HG03066 (cell line): ENCODE data around the gene KAZN.

Source experiments
- ATAC-seq: cut with Tn5 transposase; IDR thresholded peaks from one replicate; pipeline ENCODE4 v1.9.1; 2021; ENCODE audit warnings: low read depth; ENCODE audit not compliant: unreplicated experiment

KAZN gene

DNA sequence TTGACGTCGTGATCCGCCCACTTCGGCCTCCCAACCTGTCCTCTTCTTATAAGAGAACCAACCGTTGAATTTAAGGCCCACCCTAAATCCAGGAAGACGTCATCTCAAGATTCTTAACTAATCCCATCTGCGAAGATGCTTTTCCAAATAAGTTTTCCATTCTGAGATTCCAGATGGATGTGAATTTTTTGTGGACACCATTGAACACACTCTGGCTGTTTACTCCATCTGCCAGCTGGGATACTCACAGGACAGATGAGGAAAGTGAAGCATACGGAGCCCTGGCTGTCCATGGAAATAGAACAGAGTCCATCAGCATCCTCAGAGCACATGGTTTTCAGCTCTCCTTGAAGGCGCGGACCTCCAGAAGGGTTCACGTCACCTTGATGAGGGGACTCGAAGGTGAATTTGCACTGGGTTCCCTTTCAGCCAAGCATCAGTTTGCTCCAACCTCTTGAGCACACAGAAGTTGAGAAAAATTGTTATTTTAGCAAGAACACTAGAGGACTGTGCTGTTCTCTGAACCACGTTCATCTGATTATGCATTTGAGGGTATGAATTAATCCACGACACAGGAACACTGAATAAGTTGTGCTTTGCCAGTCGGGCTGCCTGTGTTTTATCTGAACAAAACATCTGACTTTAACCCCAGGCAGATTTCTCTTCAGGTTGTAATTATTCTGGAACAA lies 68.6 kb downstream of the KAZN start:
- ATAC-seq, result no peak

DNA sequence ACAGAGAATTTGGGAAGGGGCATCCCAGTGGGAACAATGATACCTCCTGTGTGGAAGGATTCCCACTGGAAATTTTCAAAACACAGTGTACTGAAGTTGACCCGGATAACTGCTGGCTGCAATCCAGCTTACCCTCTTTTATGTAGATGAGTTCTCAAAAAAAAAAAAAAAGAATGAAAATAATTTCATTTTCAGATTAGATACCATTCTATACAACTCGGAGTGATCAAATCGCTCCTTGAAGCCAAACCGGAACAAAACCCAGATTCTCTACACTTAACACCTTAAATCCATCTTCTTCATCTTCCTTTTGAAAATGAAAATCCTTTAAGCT lies 69.1 kb downstream of the KAZN start:
- ATAC-seq, result no peak

DNA sequence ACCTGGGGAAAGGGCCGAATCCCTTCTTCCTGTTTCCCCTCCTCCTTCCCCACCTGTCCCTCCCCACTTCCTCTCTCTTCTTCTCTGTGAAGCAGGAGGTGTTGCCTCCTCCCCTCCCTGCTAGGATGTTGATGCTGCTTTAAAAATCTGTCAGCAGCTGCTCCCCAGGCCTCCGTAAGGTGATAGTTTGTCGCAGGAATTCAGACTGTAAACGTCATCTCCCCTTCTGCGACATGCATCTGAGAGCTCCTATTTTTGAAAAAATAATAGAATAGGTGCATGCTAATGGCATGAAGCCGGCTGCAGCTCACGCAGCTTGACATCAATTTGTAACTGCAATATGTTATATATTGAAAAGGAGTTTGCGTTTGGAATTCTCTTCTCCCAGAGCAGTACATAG lies 70.1 kb downstream of the KAZN start:
- no peak for ATAC-seq

DNA sequence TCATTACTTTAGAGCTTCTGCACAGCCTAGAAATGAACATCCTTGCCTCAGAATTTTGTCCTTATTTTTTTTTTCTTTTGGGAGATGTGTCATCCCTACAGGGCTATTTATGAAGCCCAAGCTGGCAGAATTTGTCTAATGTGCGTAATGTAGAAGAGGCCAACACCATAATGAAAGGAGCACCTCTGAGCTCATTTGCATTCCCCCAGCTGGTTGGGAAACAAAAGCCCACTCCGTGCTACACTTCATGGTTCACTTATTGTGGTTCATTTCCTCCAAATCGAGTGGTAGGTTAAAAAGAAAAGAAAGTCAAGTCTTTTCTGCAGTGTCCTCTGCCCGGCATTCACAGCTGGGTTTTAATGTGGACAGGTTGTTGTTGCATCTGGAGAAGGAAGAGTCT lies 73.5 kb downstream of the KAZN start:
- no peak for ATAC-seq

DNA sequence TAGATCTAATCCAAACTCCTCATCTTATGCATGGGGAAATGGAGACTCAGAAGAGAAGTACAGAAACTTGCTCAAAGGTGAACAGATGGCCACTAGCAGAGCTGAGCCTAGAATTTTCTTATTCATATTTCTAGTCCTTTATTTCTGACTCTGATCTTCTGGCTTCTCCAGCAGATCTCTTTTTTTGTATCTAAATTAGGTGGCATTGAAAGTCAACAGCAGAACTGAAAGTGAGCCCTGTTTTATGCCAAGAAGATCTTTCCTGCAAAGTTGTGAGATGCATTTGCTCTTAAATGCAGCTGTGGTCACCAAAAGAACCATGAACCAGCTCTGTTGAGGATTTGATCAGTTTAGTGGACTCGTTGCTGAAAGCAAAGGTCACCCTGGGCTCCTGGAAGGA lies 75.5 kb downstream of the KAZN start:
- ATAC-seq, result no peak

DNA sequence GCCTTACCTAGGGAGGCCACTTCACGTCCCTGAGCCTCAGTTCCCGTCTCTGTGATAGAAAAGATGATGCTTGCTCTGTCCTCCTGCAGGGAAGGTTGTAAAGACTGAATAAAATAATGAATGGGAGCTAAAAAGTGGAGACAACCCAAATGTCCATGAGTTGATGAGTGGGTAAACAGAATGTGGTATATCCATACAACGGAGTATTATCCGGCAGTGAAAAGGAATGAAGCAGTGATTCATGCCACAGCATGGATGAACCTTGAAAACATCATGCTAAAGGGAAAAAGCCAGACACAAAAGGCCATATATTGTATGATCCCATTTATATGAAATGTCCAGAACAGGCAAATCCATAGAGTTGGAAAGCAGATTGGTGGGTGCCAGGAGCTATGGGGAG lies 77.9 kb downstream of the KAZN start:
- ATAC-seq, result no peak

DNA sequence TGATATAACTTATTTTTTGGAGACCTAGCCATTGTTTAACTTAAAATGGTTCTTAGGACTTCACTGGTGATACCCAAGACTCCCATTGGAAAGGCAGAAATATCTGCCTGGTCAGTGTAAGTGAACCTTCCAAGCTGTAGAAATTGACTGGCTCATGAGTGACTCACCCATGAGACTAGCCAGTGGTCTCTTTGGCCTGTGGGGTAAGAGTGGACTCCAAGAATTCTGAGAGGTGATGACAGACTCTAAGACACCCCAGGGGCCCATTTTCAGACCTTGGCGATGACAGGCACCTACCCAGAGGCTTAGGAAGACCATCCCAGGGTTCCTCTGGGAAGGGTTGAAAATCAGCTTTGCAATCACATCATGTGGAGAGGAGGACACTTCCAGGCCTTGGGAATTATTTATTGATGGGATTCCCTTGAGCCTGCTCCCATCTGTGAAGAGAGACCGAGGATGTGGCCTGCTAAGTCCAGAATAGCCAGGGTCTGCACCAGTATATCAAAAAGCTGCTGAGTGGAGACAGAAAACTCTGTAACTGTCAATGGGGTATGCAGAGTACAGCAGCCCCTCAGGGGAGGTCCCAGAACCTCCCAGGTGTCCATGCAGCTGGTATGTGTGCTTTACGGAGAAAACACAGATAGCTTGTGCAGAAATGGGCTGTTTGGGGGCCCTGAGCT lies 78.9 kb downstream of the KAZN start:
- no peak for ATAC-seq

DNA sequence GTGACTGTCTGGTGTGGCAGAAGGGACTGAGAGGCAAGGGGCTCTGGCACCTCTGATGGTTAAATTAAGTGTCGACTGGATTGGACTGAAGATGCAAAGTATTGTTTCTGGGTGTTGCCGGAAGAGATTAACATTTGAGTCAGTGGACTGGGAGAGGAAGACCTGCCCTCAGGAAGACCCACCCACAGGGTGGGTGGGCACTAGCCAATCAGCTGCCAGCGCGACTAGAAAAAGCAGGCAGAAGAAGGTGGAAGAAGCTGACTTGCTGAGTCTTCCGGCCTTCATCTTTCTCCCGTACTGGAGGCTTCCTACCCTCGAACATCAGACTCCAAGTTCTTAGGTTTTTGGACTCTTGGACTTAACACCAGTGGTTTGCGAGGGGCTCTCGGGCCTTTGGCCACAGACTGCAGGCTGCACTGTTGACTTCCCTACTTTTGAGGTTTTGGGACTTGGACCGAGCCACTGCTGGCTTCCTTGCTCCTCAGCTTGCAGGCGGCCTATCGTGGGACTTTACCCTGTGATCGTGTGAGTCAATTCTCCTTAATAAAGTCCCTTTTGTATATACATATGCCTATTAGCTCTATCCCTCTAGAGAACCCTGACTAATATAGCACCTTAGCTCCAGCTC lies 79.6 kb downstream of the KAZN start:
- no peak for ATAC-seq

DNA sequence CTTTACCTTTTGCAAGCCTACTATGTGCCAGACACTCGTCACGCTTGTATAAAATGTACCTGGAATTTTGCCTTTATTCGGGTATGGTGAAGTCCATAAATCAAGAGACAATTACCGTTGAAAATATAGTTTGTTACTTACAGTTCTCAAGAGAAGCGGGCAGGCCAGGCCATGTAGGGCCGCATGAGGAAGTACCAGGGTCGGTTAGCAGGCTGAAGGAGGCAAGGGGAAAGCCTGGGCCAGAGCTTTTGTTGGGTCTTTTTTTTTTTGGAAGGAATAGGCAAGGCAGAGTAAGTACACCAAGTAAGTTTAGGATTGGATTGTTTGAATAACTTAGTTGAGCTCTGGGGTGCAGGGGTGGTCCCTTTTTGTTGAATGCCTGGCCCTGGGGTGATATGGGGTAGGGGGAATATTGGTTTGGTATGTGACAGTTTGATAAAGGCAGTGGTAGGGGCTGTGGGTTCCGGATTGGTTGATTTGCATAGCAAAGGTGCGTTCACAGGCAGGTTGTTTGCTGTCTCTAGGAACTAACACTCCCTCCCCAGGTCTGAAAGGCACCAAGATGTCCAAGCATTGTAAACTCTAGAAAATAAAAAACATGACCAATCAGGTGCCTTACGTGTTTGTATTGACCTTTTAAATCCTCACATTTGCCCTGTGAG lies 80.7 kb downstream of the KAZN start:
- ATAC-seq, result no peak

DNA sequence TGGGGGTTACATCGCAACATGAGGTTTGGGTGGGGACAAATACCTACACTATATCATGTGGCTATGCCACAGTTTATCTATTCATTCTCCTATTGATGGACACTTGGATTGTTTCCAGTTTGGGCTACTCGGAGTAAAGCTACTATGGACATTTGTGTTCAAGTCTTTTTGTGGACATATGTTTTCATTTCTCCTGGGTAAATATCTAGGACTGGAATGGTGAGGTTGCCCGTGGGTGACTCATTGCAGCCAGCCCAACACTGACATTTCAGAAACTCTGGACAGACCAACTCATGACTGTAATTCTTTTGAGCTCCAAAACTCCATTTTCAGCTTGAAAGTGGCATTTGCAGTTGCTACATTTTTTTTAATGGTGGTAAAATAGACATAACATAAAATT lies 82.7 kb downstream of the KAZN start:
- ATAC-seq, result no peak

DNA sequence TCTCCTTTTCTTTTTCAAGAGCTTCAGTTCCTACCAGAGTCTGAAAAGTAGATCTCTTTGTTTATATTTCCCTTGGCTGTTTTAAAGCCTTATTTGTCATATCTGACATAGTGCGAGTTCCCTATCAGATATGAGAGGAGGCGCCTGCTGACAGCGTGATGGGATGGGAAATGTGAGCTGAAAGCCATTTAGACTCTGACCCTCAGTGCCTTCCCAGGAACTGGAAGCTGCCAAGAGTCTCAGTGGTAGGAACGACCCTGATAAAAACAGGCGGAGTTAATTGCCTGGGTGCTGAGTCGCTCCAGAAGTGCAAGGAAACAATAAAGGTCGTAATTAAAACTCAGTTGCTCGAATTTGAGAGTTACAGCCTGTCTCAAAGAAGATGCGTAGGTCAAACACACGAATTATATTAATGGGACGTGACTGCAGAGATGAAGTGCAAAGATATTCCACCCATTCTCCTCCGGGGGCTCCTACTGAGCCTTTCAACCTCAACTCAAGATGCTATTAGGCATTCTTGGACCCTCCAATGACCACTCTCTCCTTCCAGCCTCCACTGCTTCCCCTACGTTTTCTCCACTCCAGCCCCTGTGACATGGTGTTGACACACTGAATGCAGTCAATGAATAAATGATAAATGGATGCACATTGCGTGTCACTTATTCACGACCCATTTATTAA lies 84.6 kb downstream of the KAZN start:
- ATAC-seq, result no peak

DNA sequence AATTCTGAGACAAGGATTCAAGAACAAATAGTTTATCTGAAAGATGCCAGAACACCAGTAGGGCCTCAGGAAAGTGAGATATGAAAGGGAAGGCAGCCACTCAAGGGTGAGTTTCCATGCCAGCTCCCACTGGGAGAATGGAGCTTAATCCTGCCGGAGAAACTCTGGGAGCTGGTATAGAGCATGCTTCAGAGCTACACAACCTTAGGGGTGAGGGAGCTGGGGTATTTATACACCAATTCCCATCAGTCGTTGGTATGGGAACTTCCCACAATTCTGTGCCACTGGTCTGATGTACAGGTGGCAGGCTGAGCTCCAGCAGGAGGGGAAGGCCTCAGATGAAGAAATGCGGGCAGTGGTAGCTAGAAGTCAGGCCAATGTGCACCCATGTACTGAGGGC lies 86.6 kb downstream of the KAZN start:
- no peak for ATAC-seq

DNA sequence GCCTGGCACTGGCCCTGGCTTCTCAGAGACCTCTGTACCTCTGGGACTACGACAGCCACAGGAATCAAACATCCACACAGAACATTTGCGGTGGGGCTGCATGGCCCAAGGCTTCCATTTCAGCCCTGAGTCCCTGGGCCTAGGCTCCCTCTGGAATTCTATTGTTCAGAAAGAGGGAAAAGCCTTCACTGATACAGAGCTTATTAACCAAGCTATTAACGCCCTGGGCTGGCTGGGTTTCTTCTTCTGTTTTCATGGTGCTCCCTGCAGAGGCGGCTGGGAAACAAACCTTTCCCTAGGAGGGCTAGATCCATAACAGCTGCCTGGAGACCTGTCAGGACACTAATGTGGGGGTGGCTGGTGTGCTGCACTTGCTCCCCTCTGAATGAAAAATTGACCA lies 88.2 kb downstream of the KAZN start:
- ATAC-seq, result no peak

DNA sequence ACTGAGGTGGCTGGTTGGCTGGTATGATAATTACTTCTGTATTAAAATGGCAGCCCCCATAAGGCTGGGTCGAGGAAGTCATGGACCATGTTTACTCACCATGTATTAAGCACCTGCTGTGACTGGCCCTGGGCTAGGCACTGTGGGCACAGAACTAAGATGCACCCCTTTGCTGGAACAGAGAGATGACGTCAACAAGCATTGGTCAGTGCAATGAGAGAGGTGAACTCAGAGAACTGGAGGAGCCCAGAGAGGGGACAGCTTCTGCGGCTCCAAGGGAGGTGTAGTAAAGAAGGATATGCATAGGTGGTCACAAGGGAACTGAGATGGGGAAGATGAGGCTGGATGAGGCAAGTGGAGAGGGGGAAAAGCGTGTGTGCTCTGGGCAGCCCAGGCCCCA lies 88.7 kb downstream of the KAZN start:
- ATAC-seq, result no peak

DNA sequence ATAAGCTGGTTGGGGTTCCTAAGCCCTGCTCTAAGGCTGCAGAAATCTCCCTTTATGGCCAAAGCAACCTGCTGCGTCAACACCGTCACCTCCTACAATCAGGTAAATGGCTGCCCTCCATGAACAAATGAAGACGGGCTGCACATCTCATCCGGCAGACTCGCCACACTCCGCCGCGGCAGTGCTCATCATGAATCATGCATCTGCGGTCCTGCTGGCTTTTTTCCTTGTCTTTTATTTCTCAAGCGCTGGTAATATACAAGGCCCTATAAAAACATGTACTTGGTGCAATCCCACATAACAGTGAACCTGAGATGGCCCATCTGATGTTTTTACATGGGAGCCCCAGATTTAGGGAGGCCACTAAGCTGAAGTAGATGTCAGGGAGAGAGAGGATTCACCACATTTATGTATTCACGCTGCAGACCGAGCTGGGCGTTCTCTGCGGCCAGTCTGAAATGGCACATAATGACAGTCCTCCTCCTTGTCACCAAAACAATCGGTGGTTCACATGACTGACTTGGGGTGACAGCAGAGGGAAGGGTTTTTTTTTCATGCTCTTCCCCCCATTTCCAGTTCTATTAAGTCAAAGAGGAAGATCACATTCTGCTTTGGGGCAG lies 91.6 kb downstream of the KAZN start:
- ATAC-seq, result no peak

DNA sequence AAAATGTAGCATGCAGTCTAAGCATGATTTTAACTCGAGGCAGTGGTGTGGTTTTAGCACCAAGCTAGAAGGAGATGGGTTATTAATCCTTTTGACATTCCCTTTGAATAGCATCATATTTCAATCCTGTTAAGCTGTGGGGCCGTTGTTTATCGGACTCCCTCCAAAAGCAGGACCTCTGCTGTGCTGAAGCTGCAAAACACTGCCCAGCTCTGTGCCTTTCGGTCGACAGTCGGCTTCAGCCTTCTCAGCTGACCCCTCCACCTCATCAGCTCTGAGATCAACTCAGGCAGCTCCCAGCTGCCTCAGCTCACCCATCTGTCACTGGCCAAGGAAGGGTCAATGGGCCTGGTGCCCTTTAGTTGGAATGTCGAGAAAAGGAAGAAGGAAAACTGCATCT lies 95.5 kb downstream of the KAZN start:
- ATAC-seq, result no peak

DNA sequence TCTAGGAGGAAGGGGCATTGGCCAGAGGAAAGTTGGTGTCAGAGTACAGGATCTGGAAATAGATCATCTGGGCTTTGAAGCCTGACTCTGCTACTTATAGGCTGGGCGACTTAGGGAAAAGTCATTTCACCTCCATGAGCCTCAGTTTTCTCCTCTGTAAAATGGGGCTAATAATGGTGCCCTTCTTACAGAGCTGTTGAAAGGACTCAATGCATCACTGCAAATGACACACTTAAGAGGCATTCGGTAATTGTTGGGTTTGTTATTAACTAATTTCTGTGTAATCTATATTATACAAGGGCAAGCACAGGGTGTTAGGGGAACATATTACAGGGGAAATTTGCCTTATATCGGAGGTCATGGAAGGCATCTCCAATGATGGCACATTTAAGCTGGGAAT lies 96.1 kb downstream of the KAZN start:
- no peak for ATAC-seq

DNA sequence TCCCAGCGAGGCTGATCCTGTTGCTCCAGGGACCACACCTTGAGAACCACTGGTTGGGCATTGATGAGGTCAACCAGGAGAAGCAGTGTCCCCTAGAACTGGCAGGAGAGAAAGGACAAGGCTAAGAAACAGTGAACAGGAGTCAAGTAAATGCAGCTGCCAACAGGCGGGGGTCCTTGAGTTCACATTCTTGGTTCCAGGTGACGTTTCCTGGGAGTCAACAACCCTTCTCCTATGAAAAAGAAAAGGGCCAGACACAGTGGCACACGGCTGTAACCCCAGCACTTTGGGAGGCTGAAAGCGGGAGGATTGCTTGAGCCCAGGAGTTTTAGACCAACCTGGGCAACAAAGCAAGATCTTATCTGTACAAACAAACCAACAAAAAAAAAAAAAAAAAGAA lies 98.3 kb downstream of the KAZN start:
- ATAC-seq, result no peak

DNA sequence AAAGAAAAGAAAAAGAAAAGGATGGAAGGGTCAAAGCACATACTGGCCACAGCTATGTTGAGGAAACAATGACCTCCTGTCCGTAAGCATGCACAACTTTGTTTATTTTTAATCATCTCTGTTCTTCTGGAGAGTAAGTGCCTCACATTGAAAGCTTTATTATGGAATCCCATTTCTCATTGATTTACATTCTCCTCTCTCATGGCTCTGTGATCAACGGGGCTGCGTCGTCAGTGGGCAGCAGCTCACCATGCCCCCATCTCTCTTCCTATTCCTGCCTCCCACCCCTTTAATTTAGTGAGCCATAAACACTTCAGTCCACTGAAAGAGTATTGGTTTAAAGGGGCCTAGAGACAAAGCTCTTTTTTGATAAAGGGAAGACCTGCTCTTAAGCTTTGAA lies 98.9 kb downstream of the KAZN start:
- no peak for ATAC-seq

DNA sequence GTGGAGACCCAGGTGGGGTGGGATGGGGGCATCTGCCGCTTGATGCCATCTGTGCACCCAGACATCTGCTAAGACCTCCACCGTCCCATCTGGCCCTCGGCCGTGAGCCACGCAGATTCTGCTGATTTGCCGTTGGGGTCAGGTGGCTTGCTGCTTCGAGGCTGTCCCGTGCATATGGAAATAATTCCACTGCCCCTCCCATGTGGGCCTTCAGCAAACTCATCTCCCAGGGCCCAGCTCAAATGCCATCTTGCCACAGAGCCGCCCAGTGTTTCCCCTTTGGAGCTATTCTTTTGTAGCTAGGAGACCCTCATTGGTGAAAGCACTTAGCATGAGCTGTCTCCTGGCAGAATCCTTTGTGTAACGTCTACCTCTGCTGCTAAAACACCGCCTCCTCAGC lies 99.8 kb downstream of the KAZN start:
- ATAC-seq, result no peak

DNA sequence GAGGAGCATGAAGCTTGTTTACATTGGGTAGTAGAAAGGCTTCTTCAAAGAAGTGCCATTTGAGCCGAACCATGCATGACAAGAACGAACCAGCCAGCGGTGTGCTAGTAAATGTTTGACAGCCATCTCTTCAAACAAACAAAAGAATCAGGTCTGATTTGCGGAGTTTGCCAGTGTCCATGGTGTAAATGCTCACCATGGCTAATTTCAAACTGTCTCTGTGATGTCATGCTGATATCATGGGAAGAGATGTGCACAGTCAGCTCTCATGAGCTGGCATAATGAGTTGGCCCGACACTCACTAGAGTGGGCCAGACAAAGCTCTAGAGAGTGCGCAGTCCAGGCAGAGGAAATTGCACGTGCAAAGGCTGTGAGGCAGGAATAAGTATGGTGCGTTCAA lies 101.1 kb downstream of the KAZN start:
- ATAC-seq, result no peak
